K562 (cell line): ENCODE data around the gene SAMD8. TPM values are rescaled to one million over a fixed set of nuclear protein-coding genes. Genes with fewer than 3 reads are reported as not detected.
A peak's percentile ranks its signal among the peaks of the same experiment; 100 is the strongest.

Source experiments
- ATAC-seq: fragments of 200-7000 bp; cut with Tn5 transposase; 3 replicates; pipeline ENCODE4 v1.9.1; 2020; ENCODE audit warnings: moderate library complexity
- BruUV-seq: library from RNA; stranded (reverse); fragments of 400-500 nt; replicated peaks from 2 replicates; lab custom pipeline; 2021; lab: Mats Ljungman, UMichigan
- CTCF ChIA-PET: fragments of 300-600 bp; formaldehyde crosslinking; extraction: SDS; loops from one replicate; lab custom pipeline; 2021; ENCODE audit warnings: low intra/inter-chr PET ratio; lab: Yijun Ruan, JAX
- POLR2A ChIA-PET: fragments of 300-600, 350-650 bp; sonication (Branson Sonifier 250); formaldehyde crosslinking; extraction: SDS; loops from one replicate; lab custom pipeline; 2021; ENCODE audit warnings: antibody characterized with exemption, inconsistent platforms; lab: Yijun Ruan, JAX
- DNase-seq, 4 experiments: peaks; one replicate each; pipeline versions ENCODE4 v3.0.0 to v3.0.0-alpha.2; 2011 to 2018; ENCODE audit warnings: low spot score in 3 of 4, mixed read lengths in 3 of 4; ENCODE audit errors: extremely low read depth in 1 of 4
- FAIRE-seq: peaks from 2 replicates; lab custom pipeline; 2011; peaks lifted over from hg19 to GRCh38; lab: Jason Lieb, UNC
- H2AFZ ChIP-seq: 2 replicates; pipeline ENCODE4 v1.6.0; 2011; ENCODE audit warnings: low read depth, low read length, control low read depth, inconsistent platforms
- H3K27ac ChIP-seq: fragments of 200-600 bp; 3 replicates; pipeline ENCODE4 v1.8.0; 2011; ENCODE audit warnings: low read depth, mild to moderate bottlenecking, control low read depth, inconsistent platforms, low read length, moderate library complexity, mixed read lengths; ENCODE audit errors: extremely low read depth
- H3K27me3 ChIP-seq, 2 experiments: fragments of 300-600 bp in 1 of 2; 2 replicates in 1 of 2; 3 replicates in 1 of 2; pipeline versions ENCODE4 v1.6.0 to v1.8.0; 2011; ENCODE audit warnings: inconsistent platforms in 2 of 2, low read length in 2 of 2, mild to moderate bottlenecking in 1 of 2, mixed read lengths in 1 of 2, moderate library complexity in 1 of 2; ENCODE audit not compliant: control insufficient read depth in 2 of 2, insufficient read depth in 2 of 2
- H3K36me3 ChIP-seq: fragments of 300-600 bp; 3 replicates; pipeline ENCODE4 v1.8.0; 2011; ENCODE audit warnings: mild to moderate bottlenecking, low read length, inconsistent platforms; ENCODE audit not compliant: control insufficient read depth, insufficient read depth
- H3K4me1 ChIP-seq, 2 experiments: fragments of 200-600 bp in 1 of 2; replicated peaks in 1 of 2; 2 replicates in 1 of 2; 3 replicates in 1 of 2; pipeline versions ENCODE4 v1.5.1 to v1.8.0; 2011; ENCODE audit warnings: inconsistent platforms in 2 of 2, low read length in 2 of 2, mild to moderate bottlenecking in 1 of 2, mixed read lengths in 1 of 2, moderate library complexity in 1 of 2; ENCODE audit not compliant: control insufficient read depth in 2 of 2, insufficient read depth in 2 of 2
- H3K4me2 ChIP-seq: 2 replicates; pipeline ENCODE4 v1.6.1; 2011; ENCODE audit warnings: low read length, control low read depth, inconsistent platforms, mixed read lengths; ENCODE audit not compliant: insufficient read depth
- H3K4me3 ChIP-seq: fragments of 200-600 bp; sonication (generic), shearing (Covaris generic); 2 replicates; pipeline ENCODE4 v1.5.1; 2016; ENCODE audit warnings: control low read depth, inconsistent platforms
- H3K79me2 ChIP-seq: fragments of 200-600 bp; 3 replicates; pipeline ENCODE4 v1.8.0; 2011; ENCODE audit warnings: low read length, inconsistent platforms; ENCODE audit not compliant: control insufficient read depth, insufficient read depth
- H3K9ac ChIP-seq, 2 experiments: 2 replicates each; pipeline versions ENCODE4 v1.6.0 to v1.6.1; 2011; ENCODE audit warnings: low read depth in 2 of 2, low read length in 2 of 2, control low read depth in 1 of 2, inconsistent platforms in 1 of 2, mild to moderate bottlenecking in 1 of 2, mixed read lengths in 1 of 2; ENCODE audit not compliant: insufficient read depth in 1 of 2
- H3K9me1 ChIP-seq: one replicate; pipeline ENCODE4 v1.6.0; 2011; ENCODE audit warnings: inconsistent platforms, mild to moderate bottlenecking, low read length, moderate library complexity; ENCODE audit not compliant: control insufficient read depth, insufficient read depth
- H3K9me3 ChIP-seq: replicated peaks from 2 replicates; pipeline ENCODE4 v1.5.1; 2011; ENCODE audit warnings: low read depth, low read length, inconsistent platforms; ENCODE audit not compliant: control insufficient read depth, insufficient read depth
- H4K20me1 ChIP-seq: replicated peaks from 2 replicates; pipeline ENCODE4 v1.6.1; 2011; ENCODE audit warnings: low read length, inconsistent platforms, mixed read lengths; ENCODE audit not compliant: control insufficient read depth, insufficient read depth
- ATF7 ChIP-seq: fragments of 450-650 bp; IDR thresholded peaks from 2 replicates; pipeline ENCODE4 v1.7.1; 2014; ENCODE audit warnings: mild to moderate bottlenecking, moderate library complexity
- HDAC1 ChIP-seq, 2 experiments: fragments of 450-650 bp; IDR thresholded peaks; 2 replicates each; pipeline ENCODE4 v1.6.1; 2016 to 2017; ENCODE audit warnings: inconsistent platforms in 1 of 2, mild to moderate bottlenecking in 1 of 2, moderate library complexity in 1 of 2
- HNRNPK ChIP-seq: fragments of 200-400 bp; formaldehyde crosslinking; IDR thresholded peaks from one replicate; pipeline ENCODE4 v1.6.1; 2018; ENCODE audit warnings: mild to moderate bottlenecking, low read depth, low read length; ENCODE audit not compliant: poor library complexity, severe bottlenecking
- JUND ChIP-seq, 2 experiments: IDR thresholded peaks; 2 replicates in 1 of 2; 3 replicates in 1 of 2; pipeline ENCODE4 v1.6.1; 2011; ENCODE audit warnings: borderline replicate concordance in 2 of 2, low read depth in 2 of 2, low read length in 2 of 2, improper control_type of control experiment in 1 of 2, missing biosample characterization in 1 of 2, missing genetic modification characterization in 1 of 2, missing genetic modification reagents in 1 of 2
- RUNX1 ChIP-seq: sonication (generic); IDR thresholded peaks from 2 replicates; pipeline ENCODE4 v1.6.1; 2016; ENCODE audit warnings: antibody characterized with exemption, low read depth
- WGBS: fragments of 100-300 bp; shearing (Covaris generic); methylation state at CpG from one replicate; pipeline ENCODE4 v1.1.6; 2016; ENCODE audit warnings: low coverage, mixed read lengths; ENCODE audit not compliant: insufficient coverage; ENCODE audit errors: missing lambda C conversion rate; 5-methylcytosine and 5-hydroxymethylcytosine counted together
- in situ Hi-C: fragments of 300-500 bp; cut with MboI; formaldehyde crosslinking; loops from 4 replicates; pipeline ENCODE4 v1.15.0; 2018; ENCODE audit warnings: inconsistent platforms, mixed read lengths
- intact Hi-C: fragments of 100-400 bp; cut with micrococcal nuclease; formaldehyde crosslinking; loops from 2 replicates; pipeline ENCODE4 v1.14.2; 2022
- polyA plus RNA-seq, 8 experiments: library from polyadenylated mRNA; depleted of rRNA in 4 of 8; stranded (reverse) in 5 of 8; unstranded in 3 of 8; fragments of >200 nt; fragmentation: Nextera tagmentation in 2 of 8; fragmentation: Illumina TruSeq in 1 of 8; extraction: Ambion mirVana in 2 of 8; extraction: Trizol in 1 of 8; gene quantifications; 2 replicates each; pipeline versions ENCODE4 v1.2.1 to v1.2.3, GENCODE V29; 2011 to 2014; ENCODE audit warnings: inconsistent platforms in 1 of 8, missing spikeins in 1 of 8
- total RNA-seq, 7 experiments: library from RNA; depleted of rRNA in 6 of 7; stranded (reverse); fragments of >200 nt in 6 of 7; fragmentation: Illumina TruSeq in 2 of 7; extraction: Trizol in 2 of 7; gene quantifications; 2 replicates each; pipeline versions ENCODE4 v1.2.1 to v1.2.3, GENCODE V29; 2011 to 2021; ENCODE audit warnings: low replicate concordance in 1 of 7
- TF ChIP-seq, protein P1 (sequence below), 2 experiments: fragments of 450-650 bp in 1 of 2; sonication (generic) in 1 of 2; formaldehyde crosslinking in 1 of 2; IDR thresholded peaks in 1 of 2; conservative IDR thresholded peaks in 1 of 2; 2 replicates each; pipeline versions ENCODE4 v1.6.1 to v1.8.1; 2016 to 2023; ENCODE audit warnings: mild to moderate bottlenecking in 2 of 2, moderate library complexity in 2 of 2, inconsistent platforms in 1 of 2, missing genetic modification reagents in 1 of 2
- TF ChIP-seq, protein P2 (sequence below): fragments of 200-800 bp; sonication (Bioruptor generic); IDR thresholded peaks from 2 replicates; pipeline ENCODE4 v1.6.1; 2017; ENCODE audit warnings: missing genetic modification characterization, missing compliant biosample characterization
- TF ChIP-seq, protein P3 (sequence below): sonication (generic); formaldehyde crosslinking; IDR thresholded peaks from 2 replicates; pipeline ENCODE4 v1.8.1; 2023; ENCODE audit warnings: mild to moderate bottlenecking, missing genetic modification reagents
- TF ChIP-seq, protein P4 (sequence below): fragments of 450-650 bp; IDR thresholded peaks from 2 replicates; pipeline ENCODE4 v1.6.1; 2017; ENCODE audit warnings: antibody characterized with exemption, mild to moderate bottlenecking

The SAMD8 gene
- total and polyA plus RNA-seq, 9 of the 15 experiments (the other 6 are each of a cell fraction or from before 2014, with no cell fraction given) = 2.7 to 16.1 (median 6.2) TPM

DNA sequence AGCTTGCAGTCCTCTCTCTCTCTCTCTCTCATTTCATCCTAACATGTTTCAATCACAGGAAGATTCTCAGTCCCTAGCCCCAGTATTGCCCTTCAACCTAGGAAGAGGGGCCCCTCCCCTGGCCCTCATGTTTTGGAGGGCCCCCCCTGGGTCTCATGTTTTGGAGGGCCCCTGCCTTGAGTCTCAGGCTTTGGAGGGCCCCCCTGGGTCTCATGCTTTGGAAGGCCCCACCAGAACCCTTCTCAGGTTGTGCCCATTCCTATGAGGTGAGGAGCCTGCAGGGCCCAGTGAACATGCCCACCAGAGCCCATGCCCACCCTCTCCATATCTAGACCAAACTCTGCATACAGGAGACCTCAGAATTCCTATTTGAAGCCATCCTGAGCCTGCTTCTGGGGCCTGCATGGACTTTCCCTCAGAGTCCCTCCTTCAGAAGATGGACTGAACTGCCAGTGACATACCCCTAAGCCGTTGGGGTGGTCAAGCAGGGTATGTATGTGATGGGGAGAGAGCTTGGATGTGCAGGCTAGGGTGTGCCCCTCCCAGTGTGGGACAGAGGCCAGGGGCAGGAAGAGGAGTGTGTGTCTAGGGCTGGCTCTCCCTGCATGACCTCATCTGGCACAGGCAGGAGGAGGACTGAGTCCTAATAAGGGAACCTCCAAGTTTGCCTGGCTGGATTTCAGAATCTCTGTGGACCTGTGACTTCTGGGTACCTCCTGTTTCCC is 91.0 kb downstream of the SAMD8 start:
- CTCF ChIA-PET = interaction anchor here (0.6 to 0.9 kb wide), 2 partner anchors 9 to 10 kb away, joined by 3 to 4 read pairs; no protein-coding TSS in a partner anchor
- POLR2A ChIA-PET = interaction anchor here (1.4 to 1.8 kb wide), 2 partner anchors 11 to 28 kb away, joined by 4 to 5 read pairs; no protein-coding TSS in a partner anchor
- BruUV-seq = no TSS peak
- Histone ChIP-seq H3K4me1 (peaks cover 11 to 19% of the 10 kb centered on the region in 2 experiments), H3K27ac (no peak overlapping the region), H3K36me3 (no peaks in the 10 kb centered on the region), H3K9ac (peak overlapping the region in 1 of 2 experiments; percentile 38; a peak in 1 of 4 replicates), H2AFZ (peak overlapping the region; percentile 2; the same call in 1 of the 2 replicates)
- no peak for FAIRE-seq
- DNase-seq = no peak
- TF ChIP-seq ATF7 (peak; percentile 68; the same call in 1 of the 2 replicates), JUND (IDR thresholded peaks at IDR 0.05; ENCODE audit: borderline replicate concordance, low read depth, low read length) (peak; percentile 23; the same call in 1 of the 2 replicates), JUND (tag; IDR thresholded peaks at IDR 0.05; ENCODE audit: borderline replicate concordance, low read depth, low read length) (peak; percentile 65; the same call in 2 of the 3 replicates), HNRNPK (no peak), RUNX1 (no peak), HDAC1 (IDR thresholded peaks at IDR 0.05) (no peak)
- TF ChIP-seq, protein P1, sequence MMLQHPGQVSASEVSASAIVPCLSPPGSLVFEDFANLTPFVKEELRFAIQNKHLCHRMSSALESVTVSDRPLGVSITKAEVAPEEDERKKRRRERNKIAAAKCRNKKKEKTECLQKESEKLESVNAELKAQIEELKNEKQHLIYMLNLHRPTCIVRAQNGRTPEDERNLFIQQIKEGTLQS (IDR thresholded peaks at IDR 0.05) = peak; percentile 66
- TF ChIP-seq, protein P1 (CRISPR knock-in tag; conservative IDR thresholded peaks at IDR 0.05) = no peak
- TF ChIP-seq, protein P2, sequence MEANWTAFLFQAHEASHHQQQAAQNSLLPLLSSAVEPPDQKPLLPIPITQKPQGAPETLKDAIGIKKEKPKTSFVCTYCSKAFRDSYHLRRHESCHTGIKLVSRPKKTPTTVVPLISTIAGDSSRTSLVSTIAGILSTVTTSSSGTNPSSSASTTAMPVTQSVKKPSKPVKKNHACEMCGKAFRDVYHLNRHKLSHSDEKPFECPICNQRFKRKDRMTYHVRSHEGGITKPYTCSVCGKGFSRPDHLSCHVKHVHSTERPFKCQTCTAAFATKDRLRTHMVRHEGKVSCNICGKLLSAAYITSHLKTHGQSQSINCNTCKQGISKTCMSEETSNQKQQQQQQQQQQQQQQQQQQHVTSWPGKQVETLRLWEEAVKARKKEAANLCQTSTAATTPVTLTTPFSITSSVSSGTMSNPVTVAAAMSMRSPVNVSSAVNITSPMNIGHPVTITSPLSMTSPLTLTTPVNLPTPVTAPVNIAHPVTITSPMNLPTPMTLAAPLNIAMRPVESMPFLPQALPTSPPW (CRISPR knock-in tag) = peak; percentile 38; the same call in 1 of the 2 replicates
- TF ChIP-seq, protein P3, sequence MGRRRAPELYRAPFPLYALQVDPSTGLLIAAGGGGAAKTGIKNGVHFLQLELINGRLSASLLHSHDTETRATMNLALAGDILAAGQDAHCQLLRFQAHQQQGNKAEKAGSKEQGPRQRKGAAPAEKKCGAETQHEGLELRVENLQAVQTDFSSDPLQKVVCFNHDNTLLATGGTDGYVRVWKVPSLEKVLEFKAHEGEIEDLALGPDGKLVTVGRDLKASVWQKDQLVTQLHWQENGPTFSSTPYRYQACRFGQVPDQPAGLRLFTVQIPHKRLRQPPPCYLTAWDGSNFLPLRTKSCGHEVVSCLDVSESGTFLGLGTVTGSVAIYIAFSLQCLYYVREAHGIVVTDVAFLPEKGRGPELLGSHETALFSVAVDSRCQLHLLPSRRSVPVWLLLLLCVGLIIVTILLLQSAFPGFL = no peak
- TF ChIP-seq, protein P4, sequence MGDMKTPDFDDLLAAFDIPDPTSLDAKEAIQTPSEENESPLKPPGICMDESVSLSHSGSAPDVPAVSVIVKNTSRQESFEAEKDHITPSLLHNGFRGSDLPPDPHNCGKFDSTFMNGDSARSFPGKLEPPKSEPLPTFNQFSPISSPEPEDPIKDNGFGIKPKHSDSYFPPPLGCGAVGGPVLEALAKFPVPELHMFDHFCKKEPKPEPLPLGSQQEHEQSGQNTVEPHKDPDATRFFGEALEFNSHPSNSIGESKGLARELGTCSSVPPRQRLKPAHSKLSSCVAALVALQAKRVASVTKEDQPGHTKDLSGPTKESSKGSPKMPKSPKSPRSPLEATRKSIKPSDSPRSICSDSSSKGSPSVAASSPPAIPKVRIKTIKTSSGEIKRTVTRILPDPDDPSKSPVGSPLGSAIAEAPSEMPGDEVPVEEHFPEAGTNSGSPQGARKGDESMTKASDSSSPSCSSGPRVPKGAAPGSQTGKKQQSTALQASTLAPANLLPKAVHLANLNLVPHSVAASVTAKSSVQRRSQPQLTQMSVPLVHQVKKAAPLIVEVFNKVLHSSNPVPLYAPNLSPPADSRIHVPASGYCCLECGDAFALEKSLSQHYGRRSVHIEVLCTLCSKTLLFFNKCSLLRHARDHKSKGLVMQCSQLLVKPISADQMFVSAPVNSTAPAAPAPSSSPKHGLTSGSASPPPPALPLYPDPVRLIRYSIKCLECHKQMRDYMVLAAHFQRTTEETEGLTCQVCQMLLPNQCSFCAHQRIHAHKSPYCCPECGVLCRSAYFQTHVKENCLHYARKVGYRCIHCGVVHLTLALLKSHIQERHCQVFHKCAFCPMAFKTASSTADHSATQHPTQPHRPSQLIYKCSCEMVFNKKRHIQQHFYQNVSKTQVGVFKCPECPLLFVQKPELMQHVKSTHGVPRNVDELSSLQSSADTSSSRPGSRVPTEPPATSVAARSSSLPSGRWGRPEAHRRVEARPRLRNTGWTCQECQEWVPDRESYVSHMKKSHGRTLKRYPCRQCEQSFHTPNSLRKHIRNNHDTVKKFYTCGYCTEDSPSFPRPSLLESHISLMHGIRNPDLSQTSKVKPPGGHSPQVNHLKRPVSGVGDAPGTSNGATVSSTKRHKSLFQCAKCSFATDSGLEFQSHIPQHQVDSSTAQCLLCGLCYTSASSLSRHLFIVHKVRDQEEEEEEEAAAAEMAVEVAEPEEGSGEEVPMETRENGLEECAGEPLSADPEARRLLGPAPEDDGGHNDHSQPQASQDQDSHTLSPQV = 0 out of 2 replicates have a peak, but pooled peaks have one; percentile 20
- TF ChIP-seq, all 486 proteins: peak for 5
- ATAC-seq = peak; percentile 54
- H3K79me2 ChIP-seq = no peaks in the 10 kb centered on the region
- no peaks in the 10 kb centered on the region for H3K27me3 ChIP-seq
- WGBS = 36% methylated on average over 1 of the region's 1 CpG
- H3K4me3 ChIP-seq = no peak overlapping the region
- intact Hi-C loops (no loop called here), in situ Hi-C loops (no loop called here)
- H4K20me1 ChIP-seq = no peaks in the 10 kb centered on the region
- H3K9me3 ChIP-seq = no peaks in the 10 kb centered on the region
- no peak overlapping the region for H3K4me2 ChIP-seq
- H3K9me1 ChIP-seq = no peaks in the 10 kb centered on the region
